Measurements from ENCODE around the gene ZC3H12D.

The ZC3H12D gene

GRCh38 chr6:149488815-149489214 is 4.0 kb upstream of the ZC3H12D start:
- Histone ChIP-seq H3K4me3 (ENCODE audit: low read length, poor library complexity, severe bottlenecking) (no peak overlapping the region), H3K79me2 (ENCODE audit: insufficient read depth, low read length) (no peaks in the 10 kb centered on the region), H2AFZ (ENCODE audit: low read length) (no peak overlapping the region), H3K4me1 (ENCODE audit: insufficient read depth, low read length, poor library complexity, severe bottlenecking) (peaks cover 12% of the 10 kb centered on the region), H3K36me3 (ENCODE audit: insufficient read depth, low read length) (no peaks in the 10 kb centered on the region), H3K9ac (ENCODE audit: low read depth, low read length, poor library complexity, severe bottlenecking) (no peak overlapping the region), H3K4me2 (ENCODE audit: low read depth, low read length, poor library complexity, severe bottlenecking) (no peak overlapping the region), H3K27me3 (ENCODE audit: insufficient read depth, low read length, poor library complexity, severe bottlenecking) (no peaks in the 10 kb centered on the region), H4K20me1 (ENCODE audit: insufficient read depth, low read length, poor library complexity, severe bottlenecking) (no peaks in the 10 kb centered on the region), H3F3A (ENCODE audit: low read depth) (no peaks in the 10 kb centered on the region), H3K9me2 (replicated peaks; ENCODE audit: low read depth, low read length) (no peaks in the 10 kb centered on the region), H3K9me3 (ENCODE audit: insufficient read depth, low read depth, low read length) (no peaks in the 10 kb centered on the region)
- TF ChIP-seq CTCF (conservative IDR thresholded peaks at IDR 0.05; ENCODE audit: low read length) (no peak), EZH2phosphoT487 (IDR thresholded peaks at IDR 0.05; ENCODE audit: borderline replicate concordance) (no peak)

- Histone ChIP-seq H3K4me2 (ENCODE audit: low read depth, low read length, poor library complexity, severe bottlenecking) (no peak overlapping the region), H3K9me3 (ENCODE audit: insufficient read depth, low read depth, low read length) (no peaks in the 10 kb centered on the region), H3K9me2 (replicated peaks; ENCODE audit: low read depth, low read length) (no peaks in the 10 kb centered on the region), H4K20me1 (ENCODE audit: insufficient read depth, low read length, poor library complexity, severe bottlenecking) (no peaks in the 10 kb centered on the region), H3K36me3 (ENCODE audit: insufficient read depth, low read length) (no peaks in the 10 kb centered on the region), H3F3A (ENCODE audit: low read depth) (no peaks in the 10 kb centered on the region), H3K4me1 (ENCODE audit: insufficient read depth, low read length, poor library complexity, severe bottlenecking) (peaks cover 12% of the 10 kb centered on the region), H3K27me3 (ENCODE audit: insufficient read depth, low read length, poor library complexity, severe bottlenecking) (no peaks in the 10 kb centered on the region), H3K4me3 (ENCODE audit: low read length, poor library complexity, severe bottlenecking) (no peak overlapping the region), H3K79me2 (ENCODE audit: insufficient read depth, low read length) (no peaks in the 10 kb centered on the region), H2AFZ (ENCODE audit: low read length) (no peak overlapping the region), H3K9ac (ENCODE audit: low read depth, low read length, poor library complexity, severe bottlenecking) (no peak overlapping the region)
- TF ChIP-seq EZH2phosphoT487 (IDR thresholded peaks at IDR 0.05; ENCODE audit: borderline replicate concordance) (no peak), CTCF (conservative IDR thresholded peaks at IDR 0.05; ENCODE audit: low read length) (no peak)
These were observed 2.5 kb upstream of the ZC3H12D start for GRCh38 chr6:149487316-149487715.

- TF ChIP-seq EZH2phosphoT487 (IDR thresholded peaks at IDR 0.05; ENCODE audit: borderline replicate concordance) (no peak), CTCF (conservative IDR thresholded peaks at IDR 0.05; ENCODE audit: low read length) (no peak)
- Histone ChIP-seq H4K20me1 (ENCODE audit: insufficient read depth, low read length, poor library complexity, severe bottlenecking) (no peaks in the 10 kb centered on the region), H3K9me2 (replicated peaks; ENCODE audit: low read depth, low read length) (no peaks in the 10 kb centered on the region), H3K4me3 (ENCODE audit: low read length, poor library complexity, severe bottlenecking) (no peak overlapping the region), H2AFZ (ENCODE audit: low read length) (no peak overlapping the region), H3K27me3 (ENCODE audit: insufficient read depth, low read length, poor library complexity, severe bottlenecking) (no peaks in the 10 kb centered on the region), H3K79me2 (ENCODE audit: insufficient read depth, low read length) (no peaks in the 10 kb centered on the region), H3K4me1 (ENCODE audit: insufficient read depth, low read length, poor library complexity, severe bottlenecking) (peaks cover 12% of the 10 kb centered on the region), H3K9ac (ENCODE audit: low read depth, low read length, poor library complexity, severe bottlenecking) (no peak overlapping the region), H3F3A (ENCODE audit: low read depth) (no peaks in the 10 kb centered on the region), H3K4me2 (ENCODE audit: low read depth, low read length, poor library complexity, severe bottlenecking) (no peak overlapping the region), H3K36me3 (ENCODE audit: insufficient read depth, low read length) (no peaks in the 10 kb centered on the region), H3K9me3 (ENCODE audit: insufficient read depth, low read depth, low read length) (no peaks in the 10 kb centered on the region)
These were observed 762 bp downstream of the ZC3H12D start for GRCh38 chr6:149483849-149484655.
